HepG2 (cell line): Measurements from ENCODE around the gene PITRM1. TPM values are rescaled to one million over a fixed set of nuclear protein-coding genes. Genes with fewer than 3 reads are reported as not detected.

Source experiments
- ATAC-seq: fragments of 200-7000 bp; cut with Tn5 transposase; 3 replicates; pipeline ENCODE4 v1.9.1; 2020; ENCODE audit warnings: mild to moderate bottlenecking, moderate library complexity
- BruUV-seq: library from RNA; stranded (reverse); fragments of 400-500 nt; replicated peaks from 2 replicates; lab custom pipeline; 2021; lab: Mats Ljungman, UMichigan
- CTCF ChIA-PET: fragments of 300-600 bp; formaldehyde crosslinking; extraction: SDS; loops from one replicate; lab custom pipeline; 2021; ENCODE audit warnings: low total read pairs, inconsistent platforms, low intra/inter-chr PET ratio; lab: Yijun Ruan, JAX
- POLR2A ChIA-PET: fragments of 350-600 bp; sonication (Branson Sonifier 250); formaldehyde crosslinking; loops from one replicate; lab custom pipeline; 2020; ENCODE audit warnings: antibody characterized with exemption, inconsistent platforms; lab: Yijun Ruan, JAX
- DNase-seq: peaks from one replicate; pipeline ENCODE4 v3.0.0-alpha.2; 2015; ENCODE audit warnings: low spot score
- FAIRE-seq: peaks from 3 replicates; lab custom pipeline; 2011; peaks lifted over from hg19 to GRCh38; lab: Jason Lieb, UNC
- H2AFZ ChIP-seq: one replicate; pipeline ENCODE4 v1.6.1; 2011; ENCODE audit warnings: low read length, inconsistent platforms
- H3K27ac ChIP-seq: fragments of 300-600 bp; 3 replicates; pipeline ENCODE4 v1.8.0; 2011; ENCODE audit warnings: mixed run types, mild to moderate bottlenecking, mixed read lengths, low read length, inconsistent platforms; ENCODE audit not compliant: insufficient read depth; ENCODE audit errors: extremely low read length
- H3K27me3 ChIP-seq, 2 experiments: fragments of 200-600 bp in 1 of 2; 2 replicates in 1 of 2; 3 replicates in 1 of 2; pipeline versions ENCODE4 v1.6.0 to v1.8.0; 2011; ENCODE audit warnings: low read length in 2 of 2, mild to moderate bottlenecking in 2 of 2, moderate library complexity in 2 of 2, inconsistent platforms in 1 of 2; ENCODE audit not compliant: insufficient read depth in 2 of 2, control insufficient read depth in 1 of 2
- H3K36me3 ChIP-seq, 2 experiments: fragments of 200-600 bp in 1 of 2; replicated peaks in 1 of 2; 2 replicates in 1 of 2; 3 replicates in 1 of 2; pipeline versions ENCODE4 v1.5.1 to v1.8.0; 2011; ENCODE audit warnings: low read length in 2 of 2, inconsistent platforms in 1 of 2; ENCODE audit not compliant: insufficient read depth in 2 of 2, control insufficient read depth in 1 of 2
- H3K4me1 ChIP-seq: 2 replicates; pipeline ENCODE4 v1.5.1; 2012; ENCODE audit warnings: low read length, inconsistent platforms; ENCODE audit not compliant: insufficient read depth
- H3K4me2 ChIP-seq: 2 replicates; pipeline ENCODE4 v1.6.0; 2011; ENCODE audit warnings: low read depth, low read length, inconsistent platforms
- H3K4me3 ChIP-seq, 3 experiments: fragments of 200-600 bp in 1 of 3; sonication (generic), shearing (Covaris generic) in 1 of 3; replicated peaks in 1 of 3; 2 replicates each; pipeline ENCODE4 v1.5.1; 2011 to 2016; ENCODE audit warnings: low read length in 3 of 3, inconsistent platforms in 2 of 3, low read depth in 2 of 3, mild to moderate bottlenecking in 2 of 3, control low read depth in 1 of 3, mixed read lengths in 1 of 3; ENCODE audit not compliant: insufficient read depth in 1 of 3
- H3K79me2 ChIP-seq: one replicate; pipeline ENCODE4 v1.6.1; 2011; ENCODE audit warnings: low read length, inconsistent platforms; ENCODE audit not compliant: insufficient read depth
- H3K9ac ChIP-seq: 2 replicates; pipeline ENCODE4 v1.6.0; 2011; ENCODE audit warnings: mild to moderate bottlenecking, low read depth, low read length, inconsistent platforms; ENCODE audit not compliant: insufficient read depth
- H3K9me3 ChIP-seq: 2 replicates; pipeline ENCODE4 v1.5.1; 2012; ENCODE audit warnings: mild to moderate bottlenecking, low read length
- H4K20me1 ChIP-seq: 2 replicates; pipeline ENCODE4 v1.6.0; 2011; ENCODE audit warnings: inconsistent platforms, mild to moderate bottlenecking, low read length, moderate library complexity; ENCODE audit not compliant: insufficient read depth
- ARID3A ChIP-seq: IDR thresholded peaks from 2 replicates; pipeline ENCODE4 v1.6.1; 2012; ENCODE audit warnings: low read depth, low read length, improper control_type of control experiment
- KLF16 ChIP-seq, 2 experiments: sonication (generic) in 1 of 2; formaldehyde crosslinking in 1 of 2; IDR thresholded peaks; 2 replicates each; pipeline versions ENCODE4 v1.6.1 to v1.8.0; 2016 to 2023; ENCODE audit warnings: missing genetic modification reagents in 2 of 2, missing compliant biosample characterization in 1 of 2
- MNT ChIP-seq: fragments of 450-650 bp; IDR thresholded peaks from 2 replicates; pipeline ENCODE4 v1.6.1; 2016
- NR1H2 ChIP-seq: sonication (generic); formaldehyde crosslinking; IDR thresholded peaks from 2 replicates; pipeline ENCODE4 v1.8.1; 2022; ENCODE audit warnings: low read depth, missing genetic modification reagents, borderline replicate concordance
- SP4 ChIP-seq: sonication (generic); formaldehyde crosslinking; IDR thresholded peaks from 2 replicates; pipeline ENCODE4 v1.8.1; 2023; ENCODE audit warnings: mild to moderate bottlenecking, missing genetic modification reagents
- ZNF253 ChIP-seq: sonication (generic); formaldehyde crosslinking; IDR thresholded peaks from 2 replicates; pipeline ENCODE4 v1.8.0; 2022; ENCODE audit warnings: mild to moderate bottlenecking, missing genetic modification reagents, borderline replicate concordance
- ZNF460 ChIP-seq: sonication (generic); formaldehyde crosslinking; IDR thresholded peaks from 2 replicates; pipeline ENCODE4 v1.5.1; 2020; ENCODE audit warnings: missing genetic modification reagents, mild to moderate bottlenecking, borderline replicate concordance
- ZNF546 ChIP-seq: sonication (generic); formaldehyde crosslinking; conservative IDR thresholded peaks from 2 replicates; pipeline ENCODE4 v1.8.1; 2023; ENCODE audit warnings: mild to moderate bottlenecking, missing genetic modification reagents
- ZNF589 ChIP-seq: sonication (generic); formaldehyde crosslinking; conservative IDR thresholded peaks from 2 replicates; pipeline ENCODE4 v1.8.0; 2022; ENCODE audit warnings: mild to moderate bottlenecking, moderate library complexity, missing genetic modification reagents
- WGBS: methylation state at CpG from one replicate; pipeline ENCODE4 v1.1.6; 2017; ENCODE audit warnings: low lambda C conversion rate; 5-methylcytosine and 5-hydroxymethylcytosine counted together
- in situ Hi-C: cut with HindIII; loops from 2 replicates; pipeline ENCODE4 v1.10.0; 2017; ENCODE audit warnings: low pct_unique_long_range_greater_than_20kb; ENCODE audit not compliant: extremely low pct_ligation_motif_present
- intact Hi-C: fragments of 100-400 bp; cut with micrococcal nuclease; formaldehyde crosslinking; loops from one replicate; pipeline ENCODE4 v1.10.0; 2022; ENCODE audit not compliant: unreplicated experiment
- polyA plus RNA-seq, 8 experiments: library from polyadenylated mRNA; depleted of rRNA in 3 of 8; stranded (reverse) in 7 of 8; unstranded in 1 of 8; fragments of >200 nt; fragmentation: Illumina TruSeq in 4 of 8; extraction: Trizol in 4 of 8; gene quantifications; 2 replicates each; pipeline versions ENCODE4 v1.2.1 to v1.2.3, GENCODE V29; 2011 to 2016; ENCODE audit warnings: low read depth in 4 of 8, missing spikeins in 1 of 8, mixed read lengths in 1 of 8; ENCODE audit not compliant: insufficient read depth in 1 of 8
- total RNA-seq, 5 experiments: library from RNA; depleted of rRNA; stranded (reverse); fragments of >200 nt; fragmentation: Illumina TruSeq; extraction: Trizol; gene quantifications; 2 replicates each; pipeline ENCODE4 v1.2.3, GENCODE V29; 2016; ENCODE audit warnings: low read depth in 1 of 5
- TF ChIP-seq, protein P1 (sequence below): sonication (generic); formaldehyde crosslinking; IDR thresholded peaks from 2 replicates; pipeline ENCODE4 v1.5.0; 2020; ENCODE audit warnings: missing genetic modification reagents

Gene PITRM1
- total and polyA plus RNA-seq, 2 of the 13 experiments (the other 11 are each of a cell fraction or from before 2014, with no cell fraction given): 16.4 to 29.0 TPM

- no peak overlapping the region for H3K4me2 ChIP-seq
- H4K20me1 ChIP-seq: 0 out of 2 replicates have a peak, but pooled peaks cover 2% of the 10 kb centered on the region
- H3K36me3 ChIP-seq: no peaks in the 10 kb centered on the region; a peak in 1 of 5 replicates
- intact Hi-C loops (no loop called here), in situ Hi-C loops (no loop called here)
- no peaks in the 10 kb centered on the region for H3K27me3 ChIP-seq
- H3K27ac ChIP-seq: no peak overlapping the region
- H3K4me3 ChIP-seq: no peak overlapping the region
- DNase-seq: no peak
- TF ChIP-seq MNT (0 out of 2 replicates have a peak, but pooled peaks have one; percentile 40), NR1H2 (CRISPR knock-in tag) (no peak)
- 80% methylated on average over 7 of the region's 9 CpGs for WGBS
- no peak overlapping the region for H2AFZ ChIP-seq
- no peak for ATAC-seq
- no peaks in the 10 kb centered on the region for H3K79me2 ChIP-seq
- ChIA-PET CTCF (no interaction called here), POLR2A (no interaction called here)
- no peaks in the 10 kb centered on the region for H3K9me3 ChIP-seq
- no peak for FAIRE-seq
- no TSS peak for BruUV-seq
- H3K4me1 ChIP-seq: no peaks in the 10 kb centered on the region
- H3K9ac ChIP-seq: no peak overlapping the region
Observed at GRCh38 chr10:3110782-3111620, 61.6 kb downstream of the PITRM1 start.

DNA sequence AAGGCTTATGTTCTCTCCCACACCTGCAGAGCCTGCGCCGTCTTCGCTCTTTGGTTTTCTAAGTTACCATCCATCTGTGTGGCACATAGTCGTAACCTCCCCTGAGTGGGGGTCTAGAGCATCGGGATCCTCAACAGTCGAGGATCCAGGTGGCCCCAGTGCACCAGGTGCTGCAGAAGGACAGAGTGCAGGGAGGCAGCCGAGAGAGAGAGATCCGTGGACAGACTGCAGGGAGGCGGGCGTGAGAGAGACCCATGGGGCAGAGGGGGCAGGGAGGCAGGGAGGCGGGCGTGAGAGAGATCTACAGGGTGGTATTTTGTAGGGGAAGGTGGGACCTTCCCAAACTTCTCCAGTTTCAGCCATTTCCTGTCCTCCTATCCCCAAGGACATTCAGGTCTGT is 62.9 kb downstream of the PITRM1 start:
- no peaks in the 10 kb centered on the region for H3K27me3 ChIP-seq
- H3K27ac ChIP-seq: no peak overlapping the region
- no peaks in the 10 kb centered on the region for H3K36me3 ChIP-seq
- H3K9ac ChIP-seq: no peak overlapping the region
- 0 out of 2 replicates have a peak, but pooled peaks cover 2% of the 10 kb centered on the region for H4K20me1 ChIP-seq
- ChIA-PET POLR2A (no interaction called here), CTCF (no interaction called here)
- intact Hi-C loops: no loop called here
- H3K4me2 ChIP-seq: no peak overlapping the region
- DNase-seq (no peak), ATAC-seq (no peak), FAIRE-seq (no peak)
- no peaks in the 10 kb centered on the region for H3K4me1 ChIP-seq
- H3K79me2 ChIP-seq: no peaks in the 10 kb centered on the region
- no TSS peak for BruUV-seq
- H3K4me3 ChIP-seq: no peak overlapping the region
- H2AFZ ChIP-seq: no peak overlapping the region
- in situ Hi-C loops: no loop called here
- 78% methylated on average over 12 of the region's 12 CpGs for WGBS
- H3K9me3 ChIP-seq: no peaks in the 10 kb centered on the region
- TF ChIP-seq ZNF589 (CRISPR knock-in tag) (no peak), KLF16 (CRISPR knock-in tag; IDR thresholded peaks at IDR 0.05) (no peak), ZNF546 (no peak), ARID3A (no peak), SP4 (CRISPR knock-in tag) (no peak), ZNF253 (CRISPR knock-in tag) (no peak), ZNF460 (CRISPR knock-in tag) (no peak)
- TF ChIP-seq, protein P1, sequence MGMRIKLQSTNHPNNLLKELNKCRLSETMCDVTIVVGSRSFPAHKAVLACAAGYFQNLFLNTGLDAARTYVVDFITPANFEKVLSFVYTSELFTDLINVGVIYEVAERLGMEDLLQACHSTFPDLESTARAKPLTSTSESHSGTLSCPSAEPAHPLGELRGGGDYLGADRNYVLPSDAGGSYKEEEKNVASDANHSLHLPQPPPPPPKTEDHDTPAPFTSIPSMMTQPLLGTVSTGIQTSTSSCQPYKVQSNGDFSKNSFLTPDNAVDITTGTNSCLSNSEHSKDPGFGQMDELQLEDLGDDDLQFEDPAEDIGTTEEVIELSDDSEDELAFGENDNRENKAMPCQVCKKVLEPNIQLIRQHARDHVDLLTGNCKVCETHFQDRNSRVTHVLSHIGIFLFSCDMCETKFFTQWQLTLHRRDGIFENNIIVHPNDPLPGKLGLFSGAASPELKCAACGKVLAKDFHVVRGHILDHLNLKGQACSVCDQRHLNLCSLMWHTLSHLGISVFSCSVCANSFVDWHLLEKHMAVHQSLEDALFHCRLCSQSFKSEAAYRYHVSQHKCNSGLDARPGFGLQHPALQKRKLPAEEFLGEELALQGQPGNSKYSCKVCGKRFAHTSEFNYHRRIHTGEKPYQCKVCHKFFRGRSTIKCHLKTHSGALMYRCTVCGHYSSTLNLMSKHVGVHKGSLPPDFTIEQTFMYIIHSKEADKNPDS: no peak
- TF ChIP-seq, all 625 proteins: peak for 0
